ENCODE measurements around the gene BCL2A1. TPM values are rescaled to one million over a fixed set of nuclear protein-coding genes. Genes with fewer than 3 reads are reported as not detected.

BCL2A1 gene
- total RNA-seq, 2 donors from 2014 or later, result 0.86 to 1.5 TPM

- no peak for DNase-seq
- no peak overlapping the region for H3K9ac ChIP-seq (ENCODE audit: low read depth in 2 of 2, low read length in 2 of 2)
- H3K4me3 ChIP-seq, result no peak overlapping the region
- intact Hi-C loops (cut with DNase I), result no loop called here
- H3K36me3 ChIP-seq, result no peaks in the 10 kb centered on the region
- H3K4me1 ChIP-seq, result no peaks in the 10 kb centered on the region
- H3K27ac ChIP-seq, result no peak overlapping the region
- H3K27me3 ChIP-seq, result no peaks in the 10 kb centered on the region
- no peak for TF ChIP-seq CTCF (IDR thresholded peaks at IDR 0.05)
- no peaks in the 10 kb centered on the region for H3K9me3 ChIP-seq
Measured at GRCh38 chr15:79947009-79947408, 24.0 kb downstream of the BCL2A1 start.

- Histone ChIP-seq H3K4me1 (no peaks in the 10 kb centered on the region), H3K9ac (ENCODE audit: low read depth in 2 of 2, low read length in 2 of 2) (no peak overlapping the region), H3K4me3 (no peak overlapping the region), H3K9me3 (no peaks in the 10 kb centered on the region), H3K27ac (no peak overlapping the region), H3K27me3 (no peaks in the 10 kb centered on the region), H3K36me3 (no peaks in the 10 kb centered on the region)
- DNase-seq, result no peak
- no peak for TF ChIP-seq CTCF (IDR thresholded peaks at IDR 0.05)
- intact Hi-C loops (cut with DNase I), result no loop called here
Measured at GRCh38 chr15:79944622-79945021, 26.4 kb downstream of the BCL2A1 start.

- intact Hi-C loops (cut with DNase I), result no loop called here
- no peaks in the 10 kb centered on the region for H3K4me1 ChIP-seq
- no peak for DNase-seq
- no peak overlapping the region for H3K4me3 ChIP-seq
- H3K9ac ChIP-seq (ENCODE audit: low read depth in 2 of 2, low read length in 2 of 2), result no peak overlapping the region
- no peaks in the 10 kb centered on the region for H3K9me3 ChIP-seq
- H3K27me3 ChIP-seq, result no peaks in the 10 kb centered on the region
- H3K36me3 ChIP-seq, result no peaks in the 10 kb centered on the region
- TF ChIP-seq CTCF (IDR thresholded peaks at IDR 0.05), result no peak
- H3K27ac ChIP-seq, result no peak overlapping the region
Measured at GRCh38 chr15:79943820-79944219, 27.2 kb downstream of the BCL2A1 start.

- intact Hi-C loops (cut with DNase I), result no loop called here
- DNase-seq, result no peak
Measured at GRCh38 chr15:79942741-79943481, 28.1 kb downstream of the BCL2A1 start.

GRCh38 chr15:79939399-79939798, 31.6 kb downstream of the BCL2A1 start:
- H3K27ac ChIP-seq, result no peak overlapping the region
- no peaks in the 10 kb centered on the region for H3K4me1 ChIP-seq
- TF ChIP-seq CTCF (IDR thresholded peaks at IDR 0.05), result no peak
- H3K27me3 ChIP-seq, result no peaks in the 10 kb centered on the region
- H3K9ac ChIP-seq (ENCODE audit: low read depth in 2 of 2, low read length in 2 of 2), result no peak overlapping the region
- no peaks in the 10 kb centered on the region for H3K9me3 ChIP-seq
- H3K4me3 ChIP-seq, result no peak overlapping the region
- intact Hi-C loops (cut with DNase I), result no loop called here
- DNase-seq, result no peak
- H3K36me3 ChIP-seq, result no peaks in the 10 kb centered on the region

More at GRCh38 chr15:79942741-79943481, 28.1 kb downstream of the BCL2A1 start:
- H3K9me3 ChIP-seq, result no peaks in the 10 kb centered on the region
- no peak overlapping the region for H3K4me3 ChIP-seq
- no peak overlapping the region for H3K9ac ChIP-seq (ENCODE audit: low read depth in 2 of 2, low read length in 2 of 2)
- no peaks in the 10 kb centered on the region for H3K4me1 ChIP-seq
- no peak for TF ChIP-seq CTCF (IDR thresholded peaks at IDR 0.05)
- no peak overlapping the region for H3K27ac ChIP-seq
- no peaks in the 10 kb centered on the region for H3K36me3 ChIP-seq
- no peaks in the 10 kb centered on the region for H3K27me3 ChIP-seq
